GM19023 (cell line): ENCODE results near the gene ESRRA.

Experiments used
- ATAC-seq: cut with Tn5 transposase; IDR thresholded peaks from one replicate; pipeline ENCODE4 v1.9.1; 2021; ENCODE audit warnings: mild to moderate bottlenecking, moderate library complexity; ENCODE audit not compliant: unreplicated experiment

ESRRA gene

DNA sequence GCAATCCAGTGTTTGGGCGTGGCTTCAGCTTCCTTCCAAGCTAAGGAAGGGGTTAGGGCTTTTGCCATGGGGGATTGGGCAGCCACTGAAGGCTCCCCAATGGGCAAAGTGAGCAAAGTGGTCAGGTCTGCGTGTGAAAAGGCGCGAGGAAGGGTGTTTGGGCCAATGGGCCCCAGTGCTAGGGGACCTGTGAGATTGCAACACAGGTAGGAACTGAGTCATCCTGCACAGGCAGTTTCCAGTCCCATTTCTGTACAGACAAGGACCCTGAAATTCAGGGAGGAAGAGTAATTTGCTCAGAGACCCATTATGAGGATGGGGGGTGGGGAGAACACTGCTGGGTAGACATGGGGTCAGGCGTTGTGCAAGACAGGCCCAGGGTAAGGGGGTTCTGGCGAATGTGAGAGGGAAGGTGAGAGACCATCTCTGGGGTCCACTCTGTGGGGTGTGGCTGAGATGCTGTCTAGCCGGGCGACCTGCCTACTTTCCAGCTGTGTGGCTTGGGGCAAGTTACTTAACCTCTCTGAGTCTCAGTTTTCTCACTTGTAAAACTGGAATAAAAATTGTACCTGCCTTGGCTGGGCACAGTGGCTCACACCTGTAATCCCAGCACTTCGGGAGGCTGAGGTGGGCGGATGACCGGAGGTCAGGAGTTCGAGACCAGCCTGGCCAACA is 42.0 kb downstream of the ESRRA start:
- no peak for ATAC-seq

DNA sequence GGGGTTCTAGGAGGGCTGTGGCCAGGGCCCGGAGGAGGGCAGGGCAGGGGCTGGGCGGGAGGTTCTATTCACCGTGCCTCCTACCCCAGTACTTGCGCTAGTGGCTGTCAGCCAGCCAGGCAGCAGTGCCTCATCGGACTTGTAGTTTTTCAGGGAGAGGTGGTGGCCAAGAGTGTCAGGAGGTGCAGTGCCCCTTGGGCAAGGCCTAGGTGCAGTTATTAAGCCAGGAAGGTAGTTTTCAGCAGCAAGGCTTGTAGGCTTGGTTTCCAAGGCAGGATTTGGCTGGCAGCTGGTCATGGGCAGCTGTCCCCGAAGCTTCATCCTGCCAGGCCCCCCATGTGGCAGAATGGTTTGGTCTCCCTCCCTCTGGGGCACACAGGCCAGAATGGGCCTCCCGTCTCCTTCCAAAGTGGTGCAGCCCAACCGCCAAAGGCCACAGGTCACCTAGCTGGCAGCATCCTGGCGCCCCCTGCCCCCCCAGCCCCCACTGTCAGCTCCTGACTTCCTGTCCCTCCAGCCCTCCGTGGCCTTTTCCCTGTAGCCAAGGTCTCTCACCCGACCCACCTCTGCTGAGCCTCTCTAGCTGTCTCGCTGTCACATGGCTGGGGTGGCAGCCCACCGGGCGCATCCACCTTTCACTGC is 43.2 kb downstream of the ESRRA start:
- ATAC-seq: no peak

DNA sequence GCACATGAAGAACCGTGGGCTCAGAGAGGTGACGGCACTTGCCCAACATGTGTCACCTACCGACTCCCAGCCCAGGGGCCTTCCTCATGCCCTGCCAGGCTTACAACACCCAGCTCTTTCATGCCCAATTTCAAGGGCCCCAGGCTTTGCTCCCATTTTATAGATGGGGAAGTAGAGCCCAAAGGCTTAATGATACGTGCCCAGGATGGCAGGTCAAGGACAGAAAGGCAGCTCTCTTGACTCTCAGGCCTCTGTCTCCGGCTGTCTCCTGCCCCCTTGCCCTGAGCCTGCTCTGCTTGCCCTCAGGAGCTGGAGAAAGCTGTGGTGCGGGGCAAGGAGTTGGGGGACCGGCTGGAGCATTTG is 43.7 kb downstream of the ESRRA start:
- no peak for ATAC-seq

DNA sequence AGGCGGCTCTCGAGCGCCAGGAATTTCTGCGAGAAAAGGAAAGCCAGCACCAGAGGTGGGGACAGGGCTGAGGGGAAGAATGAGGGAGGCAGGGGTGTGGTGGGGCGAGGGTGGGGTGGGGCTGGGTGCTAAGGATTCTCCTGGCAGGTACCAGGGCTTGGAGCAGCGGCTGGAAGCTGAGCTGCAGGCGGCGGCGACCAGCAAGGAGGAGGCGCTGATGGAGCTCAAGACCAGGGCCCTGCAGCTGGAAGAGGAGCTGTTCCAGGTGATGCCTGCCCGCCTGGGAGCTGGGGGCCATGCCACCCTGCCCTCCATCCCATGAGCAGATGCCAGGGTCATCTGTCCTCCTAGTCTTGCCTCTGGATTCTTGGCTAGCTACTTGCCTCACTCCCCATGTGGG is 44.1 kb downstream of the ESRRA start:
- ATAC-seq: no peak

DNA sequence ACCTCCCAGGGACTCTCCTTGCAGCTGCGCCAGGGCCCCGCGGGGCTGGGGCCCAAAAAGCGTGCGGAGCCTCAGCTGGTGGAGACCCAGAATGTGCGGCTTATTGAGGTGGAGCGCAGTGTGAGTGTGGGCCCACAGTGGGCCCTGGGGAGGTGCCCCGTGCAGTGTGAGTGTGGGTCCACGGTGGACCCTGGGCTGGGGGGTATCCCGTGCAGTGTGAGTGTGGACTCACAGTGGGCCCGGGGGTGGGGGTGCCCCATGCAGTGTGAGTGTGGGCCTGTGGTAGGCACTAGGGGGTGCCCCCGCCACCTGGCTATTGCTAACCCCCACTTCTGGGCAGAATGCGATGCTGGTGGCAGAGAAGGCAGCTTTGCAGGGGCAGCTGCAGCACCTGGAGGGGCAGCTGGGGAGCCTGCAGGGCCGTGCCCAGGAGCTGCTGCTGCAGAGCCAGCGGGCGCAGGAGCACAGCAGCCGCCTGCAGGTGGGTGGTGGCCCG is 45.9 kb downstream of the ESRRA start:
- no peak for ATAC-seq

DNA sequence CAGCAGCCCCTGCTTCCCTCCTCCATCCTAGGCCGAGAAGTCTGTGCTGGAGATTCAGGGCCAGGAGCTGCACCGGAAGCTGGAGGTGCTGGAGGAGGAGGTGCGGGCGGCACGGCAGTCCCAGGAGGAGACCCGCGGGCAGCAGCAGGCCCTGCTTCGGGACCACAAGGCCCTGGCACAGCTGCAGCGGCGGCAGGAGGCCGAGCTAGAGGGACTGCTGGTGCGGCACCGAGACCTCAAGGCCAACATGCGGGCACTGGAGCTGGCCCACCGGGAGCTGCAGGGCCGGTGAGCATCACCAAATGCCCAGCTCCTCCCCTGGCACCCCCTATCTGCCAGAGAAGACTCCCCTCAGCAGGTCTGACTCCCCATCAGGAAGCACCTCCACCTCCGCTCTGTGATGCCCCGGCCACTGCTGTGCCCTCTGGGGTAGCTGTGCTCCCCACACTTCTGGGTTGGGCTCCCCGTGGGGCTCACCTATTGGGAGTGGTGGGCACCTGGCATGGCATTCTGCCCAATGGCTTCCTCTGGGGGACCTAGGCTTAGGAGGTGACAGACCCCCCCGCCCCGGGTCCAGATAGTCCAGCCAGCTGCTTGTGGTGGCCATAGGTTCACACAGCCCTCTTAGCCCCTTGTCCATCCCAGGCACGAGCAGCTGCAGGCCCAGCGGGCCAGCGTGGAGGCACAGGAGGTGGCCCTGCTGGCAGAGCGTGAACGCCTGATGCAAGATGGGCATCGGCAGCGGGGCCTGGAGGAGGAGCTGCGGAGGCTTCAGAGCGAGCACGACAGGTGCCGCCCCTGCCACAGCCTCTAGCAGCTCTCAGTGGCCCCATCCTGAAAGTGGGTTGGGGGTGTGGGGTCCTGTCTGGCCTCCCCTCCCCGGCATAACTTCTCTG is 47.0 kb downstream of the ESRRA start:
- no peak for ATAC-seq

DNA sequence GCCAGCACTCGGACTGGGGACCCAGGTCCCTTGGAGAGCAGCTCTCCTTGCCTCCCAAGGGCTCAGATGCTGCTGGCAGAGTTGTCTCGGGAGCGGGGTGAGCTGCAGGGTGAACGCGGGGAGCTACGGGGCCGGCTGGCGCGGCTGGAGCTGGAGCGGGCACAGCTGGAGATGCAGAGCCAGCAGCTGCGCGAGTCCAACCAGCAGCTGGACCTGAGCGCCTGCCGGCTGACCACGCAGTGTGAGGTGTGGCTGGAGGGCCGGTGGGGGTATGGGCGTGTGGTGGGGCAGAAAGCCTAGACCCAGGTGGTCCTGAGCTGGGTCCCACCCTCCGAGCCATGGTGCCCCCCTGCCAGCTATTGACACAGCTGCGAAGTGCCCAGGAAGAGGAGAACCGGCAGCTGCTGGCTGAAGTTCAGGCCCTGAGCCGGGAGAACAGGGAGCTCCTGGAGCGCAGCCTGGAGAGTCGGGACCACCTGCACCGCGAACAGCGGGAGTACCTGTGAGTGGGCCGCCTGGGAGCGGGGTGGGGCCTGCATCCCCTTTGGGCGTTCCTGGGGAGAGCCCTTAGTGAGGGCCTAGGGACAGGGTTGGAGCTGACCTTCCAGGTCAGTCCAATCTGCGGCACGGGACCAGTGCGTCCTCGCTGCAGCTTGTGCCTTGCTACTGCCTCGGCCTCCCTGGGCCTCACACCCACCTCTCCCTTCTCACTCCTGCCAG is 47.8 kb downstream of the ESRRA start:
- no peak for ATAC-seq

DNA sequence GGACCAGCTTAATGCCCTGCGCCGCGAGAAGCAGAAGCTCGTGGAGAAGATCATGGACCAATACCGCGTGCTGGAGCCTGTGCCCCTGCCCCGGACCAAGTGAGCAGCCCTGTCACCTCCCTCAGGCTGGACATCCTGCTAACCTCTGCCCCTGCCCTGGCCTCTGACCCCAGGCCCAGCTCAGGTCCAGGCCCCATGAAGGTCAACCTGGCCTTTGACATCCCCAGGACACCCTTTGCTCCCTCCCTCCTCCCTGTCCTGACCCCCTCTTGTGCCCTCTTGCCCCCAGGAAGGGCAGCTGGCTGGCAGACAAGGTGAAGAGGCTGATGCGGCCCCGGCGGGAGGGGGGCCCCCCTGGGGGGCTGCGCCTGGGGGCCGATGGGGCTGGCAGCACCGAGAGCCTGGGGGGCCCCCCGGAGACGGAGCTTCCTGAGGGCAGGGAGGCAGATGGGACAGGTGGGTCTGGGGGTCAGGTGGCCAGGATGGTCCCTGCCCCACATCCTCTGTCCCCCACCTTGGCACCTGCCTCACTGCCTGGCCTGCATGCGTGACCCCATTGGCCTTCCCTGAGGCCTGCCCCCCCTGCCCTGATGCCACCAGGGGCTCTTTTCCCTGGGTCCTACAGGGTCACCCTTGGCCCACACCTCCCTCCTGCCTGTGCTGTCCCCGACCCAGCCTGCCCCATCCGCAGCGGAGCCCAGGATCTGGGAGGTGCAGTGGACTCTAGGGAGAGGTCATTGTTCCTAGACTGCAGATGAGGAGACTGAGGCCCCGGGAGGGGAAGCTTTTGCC is 48.6 kb downstream of the ESRRA start:
- no peak for ATAC-seq

DNA sequence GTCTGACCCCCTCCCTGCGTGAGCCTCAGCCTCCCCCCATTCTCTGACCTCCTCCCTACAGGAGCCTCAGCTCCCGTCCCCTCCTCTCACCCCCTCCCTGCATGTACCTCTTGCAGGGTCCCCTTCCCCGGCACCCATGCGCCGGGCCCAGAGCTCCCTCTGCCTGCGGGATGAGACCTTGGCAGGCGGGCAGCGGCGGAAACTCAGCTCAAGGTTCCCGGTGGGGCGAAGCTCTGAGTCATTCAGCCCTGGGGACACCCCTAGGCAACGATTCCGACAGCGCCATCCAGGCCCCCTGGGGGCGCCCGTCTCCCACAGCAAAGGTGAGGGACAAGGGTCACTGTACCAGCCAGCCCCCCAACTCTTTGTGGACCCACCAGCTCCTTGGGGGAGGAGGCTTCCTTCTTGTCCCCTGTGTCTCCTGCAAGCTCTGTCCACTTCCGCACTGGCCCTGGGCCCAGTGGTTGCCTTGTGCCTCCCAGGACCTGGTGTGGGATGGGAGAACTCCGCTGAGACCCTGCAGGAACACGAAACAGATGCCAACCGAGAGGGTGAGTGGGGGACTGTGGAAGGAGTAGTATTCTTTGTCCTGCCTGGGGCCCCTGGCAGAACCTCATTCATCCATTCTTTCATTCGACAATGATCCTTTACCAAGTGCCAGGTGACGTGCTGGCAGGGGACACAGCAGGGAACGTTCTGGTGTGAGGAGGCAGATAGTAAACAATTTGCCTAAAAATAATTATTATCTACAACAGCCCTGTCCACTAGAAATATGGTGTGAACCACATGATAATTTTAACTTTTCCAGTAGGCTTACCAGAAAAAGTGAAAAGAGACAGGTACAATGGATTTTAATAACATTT is 50.0 kb downstream of the ESRRA start:
- no peak for ATAC-seq

DNA sequence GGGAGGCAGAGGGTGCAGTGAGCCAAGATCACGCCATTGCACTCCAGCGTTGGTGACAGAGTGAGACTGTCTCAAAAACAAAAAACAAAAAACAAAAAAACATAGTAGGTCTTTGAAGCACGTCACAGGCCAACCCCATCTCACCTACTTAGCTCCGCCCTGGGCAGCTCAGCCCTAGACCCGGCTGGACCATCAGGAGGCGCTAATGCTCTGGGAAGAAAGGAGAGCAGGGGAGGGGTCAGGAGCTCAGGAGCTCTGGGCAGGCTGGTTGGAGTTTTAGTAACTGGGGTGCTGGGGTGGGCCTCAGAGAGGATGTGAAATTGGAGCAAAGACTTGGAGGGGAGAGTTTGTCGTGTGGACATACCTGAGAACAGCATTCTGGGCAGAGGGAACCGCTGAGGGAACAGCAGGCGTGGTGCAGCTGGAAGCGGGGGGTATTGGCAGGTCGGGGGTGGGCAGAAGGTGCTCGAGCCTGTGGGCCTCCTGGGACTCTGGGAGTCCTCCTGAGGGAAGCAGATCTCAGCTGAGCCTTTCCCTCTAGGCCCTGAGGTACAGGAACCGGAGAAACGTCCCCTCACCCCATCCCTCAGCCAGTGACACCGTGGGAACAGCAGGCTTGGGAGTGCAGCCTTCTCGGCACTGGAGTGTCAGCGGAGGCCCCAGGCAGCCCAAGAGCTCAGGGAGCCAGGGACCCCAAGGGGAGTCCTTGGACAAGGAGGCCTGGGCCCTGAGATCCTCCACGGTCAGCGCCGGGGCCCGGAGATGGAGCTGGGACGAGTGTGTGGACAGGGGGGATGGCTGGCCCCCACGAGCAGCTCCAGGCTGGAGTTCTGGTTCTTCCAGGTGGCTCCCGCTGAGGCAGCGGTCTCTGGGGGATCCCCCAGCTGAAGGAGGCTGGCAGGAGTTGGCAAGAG is 51.4 kb downstream of the ESRRA start:
- no peak for ATAC-seq

DNA sequence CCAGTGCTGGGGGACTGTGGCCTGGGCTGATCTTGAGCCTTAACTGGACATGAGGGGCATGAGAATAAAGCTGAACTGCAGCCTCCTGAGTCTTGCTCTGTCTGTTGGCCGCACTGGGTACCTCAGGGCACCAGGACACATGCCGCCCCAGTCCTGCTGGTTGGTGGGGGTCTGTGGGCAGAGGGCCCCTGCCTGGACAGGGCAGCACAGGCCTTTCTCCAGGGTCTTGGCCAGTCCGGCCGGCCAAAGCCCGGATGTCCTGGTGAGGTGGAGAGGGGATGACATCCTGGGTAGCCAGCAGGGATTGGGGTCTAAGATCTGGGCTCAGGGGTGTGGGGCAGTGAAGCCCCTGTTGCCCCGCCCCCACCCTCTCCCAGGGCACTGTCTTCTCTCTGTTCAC is 52.1 kb downstream of the ESRRA start:
- ATAC-seq: no peak

DNA sequence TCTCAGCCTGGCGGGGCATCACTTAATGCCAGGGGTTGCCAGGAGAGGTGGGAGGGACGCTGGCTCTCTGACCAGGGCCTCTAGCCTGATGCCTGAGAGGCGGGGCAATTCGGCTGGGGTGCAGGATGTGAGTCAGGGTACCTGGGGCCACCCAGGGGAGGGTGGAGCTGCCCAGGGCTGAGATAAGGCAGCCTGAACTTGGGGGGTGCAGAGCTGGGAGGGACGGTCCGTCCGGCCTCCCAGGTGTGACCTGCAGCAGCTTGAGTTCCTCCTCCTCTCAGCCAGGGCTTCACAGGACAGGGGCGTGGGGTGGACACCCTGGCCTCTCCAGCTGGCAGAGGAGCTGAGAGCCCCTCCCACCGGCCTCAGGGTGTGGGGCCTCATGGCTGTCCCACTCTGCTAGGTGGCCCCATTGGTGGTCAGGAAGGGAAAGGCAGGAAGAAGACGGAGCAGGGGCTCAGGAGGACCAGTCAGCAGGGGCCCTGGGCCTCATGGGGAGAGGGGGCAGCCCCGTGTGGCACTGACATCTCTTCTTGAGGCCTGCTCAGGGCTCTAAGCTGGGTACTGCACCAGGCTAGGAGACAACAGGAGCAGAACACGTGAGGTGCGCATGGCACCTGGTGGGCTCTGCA is 52.7 kb downstream of the ESRRA start:
- ATAC-seq: no peak

DNA sequence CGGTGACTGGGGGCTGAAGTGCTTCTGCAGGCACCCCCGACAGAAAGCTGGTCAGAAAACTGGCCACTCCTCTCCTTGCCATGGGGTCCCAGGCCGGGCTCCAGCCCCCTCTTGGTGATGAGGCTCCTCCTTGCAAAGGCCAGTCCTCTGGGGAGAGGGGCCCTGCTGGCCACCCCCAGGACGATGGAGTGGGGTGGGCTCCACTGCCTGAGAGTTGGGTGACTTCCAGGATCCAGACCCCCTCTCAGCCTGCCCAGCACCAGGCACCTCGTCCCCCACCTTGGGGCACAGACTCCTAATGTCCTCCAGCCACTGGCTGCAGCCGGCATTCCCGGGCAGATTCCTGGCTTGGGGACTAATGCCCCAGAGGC is 53.2 kb downstream of the ESRRA start:
- no peak for ATAC-seq

DNA sequence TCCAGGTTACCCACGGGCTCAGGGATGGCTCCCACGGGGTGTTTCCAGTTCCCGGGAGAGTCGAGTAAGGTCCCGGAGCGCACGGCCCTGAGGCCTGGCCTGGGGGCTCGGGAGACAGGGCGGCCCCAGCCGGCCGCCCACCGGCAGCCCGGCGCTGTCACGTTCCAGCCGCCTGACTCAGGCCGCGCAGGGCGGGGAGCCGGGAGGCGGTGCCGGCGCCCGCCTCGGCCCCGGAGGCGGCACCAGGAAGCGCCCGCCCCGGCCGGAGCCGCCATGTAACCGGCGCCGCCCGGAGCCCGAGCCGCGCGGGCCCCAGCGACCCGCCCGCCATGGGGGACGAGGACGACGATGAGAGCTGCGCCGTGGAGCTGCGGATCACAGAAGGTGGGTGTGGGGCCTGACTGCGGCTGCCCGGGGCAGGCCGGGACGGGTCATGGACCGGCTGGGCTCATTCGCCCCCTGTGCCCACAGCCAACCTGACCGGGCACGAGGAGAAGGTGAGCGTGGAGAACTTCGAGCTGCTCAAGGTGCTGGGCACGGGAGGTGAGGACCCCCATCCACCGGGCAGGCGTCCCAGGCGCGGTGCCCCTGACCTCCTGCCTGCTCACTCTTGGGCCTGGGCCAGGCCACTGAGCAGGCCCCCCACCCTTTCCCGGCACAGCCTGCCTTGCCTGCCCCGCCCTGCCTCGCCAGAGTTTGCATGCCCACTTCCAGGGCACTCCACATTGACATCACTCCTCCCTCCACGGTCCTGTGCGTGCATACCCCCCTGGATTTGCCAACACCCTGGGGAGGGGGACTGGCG is 53.8 kb downstream of the ESRRA start, which contains the start of gene RPS6KA4:
Gene RPS6KA4 (plus strand): TSS at position 256 of the 805 bp plus-strand sequence. CDS start 74 bp downstream, at position 330.
- peak; percentile 51 for ATAC-seq

DNA sequence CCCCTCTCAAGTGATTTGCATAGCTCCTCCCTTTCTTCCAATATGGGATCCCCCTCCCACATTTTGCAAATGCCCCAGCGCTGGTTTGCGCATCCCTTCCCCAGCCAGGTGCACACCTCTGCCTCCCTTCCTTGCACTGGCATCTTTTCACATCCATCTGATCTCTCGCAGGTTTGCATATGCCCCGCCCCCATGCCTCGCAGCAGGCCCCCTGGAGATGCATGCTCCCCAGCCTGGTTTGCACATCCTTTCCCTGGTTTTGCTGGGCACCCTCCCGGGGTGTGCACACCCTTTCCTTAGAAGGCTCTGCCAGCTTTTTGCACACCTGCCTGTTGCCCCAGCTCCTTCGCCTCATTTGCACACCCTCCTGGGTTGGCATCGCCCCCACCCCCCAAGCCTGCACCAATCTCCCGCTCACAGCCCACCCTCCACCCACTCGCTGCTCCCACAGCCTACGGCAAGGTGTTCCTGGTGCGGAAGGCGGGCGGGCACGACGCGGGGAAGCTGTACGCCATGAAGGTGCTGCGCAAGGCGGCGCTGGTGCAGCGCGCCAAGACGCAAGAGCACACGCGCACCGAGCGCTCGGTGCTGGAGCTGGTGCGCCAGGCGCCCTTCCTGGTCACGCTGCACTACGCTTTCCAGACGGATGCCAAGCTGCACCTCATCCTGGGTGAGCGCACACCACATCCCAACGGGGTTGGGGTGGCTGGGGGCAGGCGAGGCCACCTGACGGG is 54.6 kb downstream of the ESRRA start:
- ATAC-seq: no peak

DNA sequence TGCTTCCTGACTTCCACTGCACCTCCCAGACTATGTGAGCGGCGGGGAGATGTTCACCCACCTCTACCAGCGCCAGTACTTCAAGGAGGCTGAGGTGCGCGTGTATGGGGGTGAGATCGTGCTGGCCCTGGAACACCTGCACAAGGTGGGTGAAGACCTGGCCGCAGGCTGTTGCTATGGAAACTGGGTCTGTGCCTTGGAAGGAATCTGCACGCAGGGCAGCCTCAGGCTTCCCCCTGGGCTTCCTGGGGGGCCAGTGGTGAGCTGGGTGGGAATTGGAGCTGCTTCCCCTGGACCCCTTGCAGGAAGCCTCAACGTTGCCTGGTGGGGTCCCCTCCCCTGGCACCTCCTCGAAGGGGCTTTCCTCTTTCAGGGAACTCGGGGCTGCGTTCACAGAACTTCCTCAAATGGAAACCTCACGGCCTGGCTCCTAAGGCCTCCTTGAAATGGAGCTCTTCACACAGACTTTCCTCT is 55.2 kb downstream of the ESRRA start:
- no peak for ATAC-seq
